HL-60/S4 (cell line): ENCODE results near the gene HS3ST3A1.
"Not testable (repeated sequence)": the region's sequence is repeated elsewhere in the genome, so short reads cannot be mapped to it uniquely, and the experiment has no call there.

ENCODE experiments used
- in situ Hi-C: fragments of 300-500 bp; cut with MboI; formaldehyde crosslinking; loops from 2 replicates; pipeline ENCODE4 v1.14.3; 2022; ENCODE audit warnings: low sequenced_read_pairs

Gene HS3ST3A1

GRCh38 chr17:13498184-13498583 lies 103.5 kb downstream of the HS3ST3A1 start:
- in situ Hi-C loops = no loop called here

DNA sequence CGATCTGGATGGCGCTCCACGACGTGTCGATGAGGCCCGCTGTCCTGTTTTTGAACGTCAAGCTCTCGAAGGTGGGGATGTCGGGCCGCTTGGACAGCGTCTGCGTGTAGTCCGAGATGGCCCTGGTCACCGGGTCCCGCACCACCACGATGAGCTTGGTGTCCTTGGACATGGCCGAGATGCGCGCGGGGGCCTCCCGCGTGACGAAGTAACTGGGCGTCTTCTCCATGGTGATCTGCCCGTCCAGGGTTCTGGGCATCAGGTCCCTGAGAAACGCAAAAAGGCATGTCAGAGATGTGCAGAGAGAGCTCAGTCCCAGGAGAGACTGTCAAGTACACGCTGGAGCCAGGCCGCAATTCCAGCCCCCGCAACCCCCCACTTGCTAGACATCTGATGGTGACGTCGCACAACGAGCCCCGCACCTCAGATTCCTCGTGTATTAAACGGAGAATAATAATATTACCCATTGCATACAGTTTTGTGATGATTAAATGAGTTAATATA lies 105.1 kb downstream of the HS3ST3A1 start:
- in situ Hi-C loops = not testable (repeated sequence)

DNA sequence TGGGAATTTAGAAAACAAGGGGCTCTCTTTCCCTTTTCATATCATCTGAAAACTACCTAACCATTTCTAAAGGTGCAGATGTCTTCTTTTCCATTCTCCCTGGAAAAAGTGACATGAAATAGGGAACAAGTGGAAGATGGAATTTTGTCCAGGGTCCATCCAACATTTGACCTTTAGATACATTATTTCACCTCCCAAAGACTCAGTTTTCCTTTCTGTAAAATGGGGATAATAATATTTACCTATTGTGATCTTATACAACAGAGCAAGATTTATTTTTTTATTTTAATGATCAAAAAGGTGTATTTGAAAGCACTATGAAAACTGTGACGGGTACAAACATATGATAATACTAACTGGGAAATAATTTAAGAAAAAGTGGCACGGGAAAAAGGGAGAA lies 106.3 kb downstream of the HS3ST3A1 start:
- in situ Hi-C loops = no loop called here

- in situ Hi-C loops = no loop called here
Measured at GRCh38 chr17:13492737-13493122, 109.0 kb downstream of the HS3ST3A1 start.

DNA sequence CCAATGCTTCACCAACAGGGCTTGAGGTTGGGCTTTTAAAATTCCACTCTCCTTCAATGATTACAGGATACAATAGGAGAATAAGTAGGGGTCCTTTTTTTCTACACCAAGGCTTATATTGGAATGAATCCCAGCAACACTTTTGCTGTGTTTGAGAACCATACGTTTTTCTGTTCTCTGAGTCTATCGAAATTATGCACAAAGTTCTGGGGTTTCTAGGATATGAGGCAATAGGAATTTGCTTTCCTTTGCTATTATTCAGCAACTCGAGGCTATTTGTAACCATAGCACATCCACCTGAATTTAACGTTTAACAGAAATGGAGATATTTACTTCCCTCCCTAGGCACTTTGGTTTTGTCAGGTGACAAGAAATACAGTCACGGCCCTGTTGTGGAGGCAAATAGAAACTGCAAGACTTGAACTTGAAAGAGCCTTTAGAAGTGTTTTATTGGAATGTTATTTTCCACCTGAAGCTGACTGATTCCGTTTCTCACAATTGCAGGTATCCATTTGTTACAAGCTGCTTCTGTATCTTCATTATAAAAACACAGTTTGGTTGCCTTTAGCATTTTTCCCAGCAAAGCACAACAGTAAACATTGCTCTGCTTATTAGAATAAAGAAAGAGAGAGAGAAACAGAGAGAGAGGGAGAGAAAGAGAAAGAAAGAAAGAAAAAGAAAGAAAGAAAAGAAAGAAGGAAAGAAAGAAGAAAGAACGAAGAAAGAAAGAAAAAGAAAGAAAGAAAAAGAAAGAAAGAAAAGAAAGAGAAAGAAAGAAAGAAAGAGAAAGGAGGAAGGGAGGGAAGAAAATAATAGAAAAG lies 109.6 kb downstream of the HS3ST3A1 start:
- in situ Hi-C loops = no loop called here

DNA sequence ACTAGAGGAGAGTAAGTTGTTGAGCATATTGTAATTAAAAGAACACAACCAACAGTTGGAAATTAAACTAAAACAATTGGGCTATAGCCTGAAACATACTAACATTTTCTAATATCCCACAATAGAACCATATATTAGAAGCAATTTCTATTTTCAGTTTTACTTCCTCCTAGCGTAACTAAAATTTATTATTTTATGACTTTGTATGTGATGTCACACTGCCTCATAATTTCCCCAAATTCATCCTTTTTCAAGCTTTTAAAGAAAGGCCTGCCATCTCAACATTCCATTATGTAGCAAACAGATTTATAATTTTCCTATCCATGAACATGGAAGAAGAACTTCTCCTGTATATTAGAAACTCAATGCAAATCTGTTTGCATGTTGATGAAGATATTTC lies 110.2 kb downstream of the HS3ST3A1 start:
- in situ Hi-C loops = no loop called here

DNA sequence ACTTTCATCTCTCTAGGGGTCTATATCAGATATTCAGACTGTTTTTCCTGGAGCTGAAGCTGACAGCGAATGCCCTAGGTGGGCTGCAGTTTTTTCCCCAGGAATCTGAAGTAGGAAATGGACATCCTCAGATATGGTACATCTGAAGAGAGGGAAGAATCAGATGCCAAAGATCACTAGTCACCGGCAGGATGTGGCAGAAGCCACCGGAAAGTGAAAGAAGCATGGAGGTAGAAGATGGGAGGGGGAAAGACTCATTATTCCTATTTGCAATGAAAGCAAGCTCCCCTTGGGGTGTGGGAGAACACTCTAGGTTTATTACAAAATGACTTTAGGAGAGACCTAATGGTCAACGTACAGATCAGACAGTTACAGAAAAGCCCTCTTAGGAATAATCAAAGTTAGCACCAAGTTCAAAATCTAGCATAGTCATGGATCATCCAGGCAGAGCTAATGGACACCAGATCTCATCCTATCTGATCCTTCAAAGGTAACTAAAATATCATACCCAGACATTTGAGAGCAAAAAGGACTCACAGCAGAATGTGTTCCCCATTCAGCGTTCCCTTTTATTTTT lies 110.7 kb downstream of the HS3ST3A1 start:
- in situ Hi-C loops = no loop called here

DNA sequence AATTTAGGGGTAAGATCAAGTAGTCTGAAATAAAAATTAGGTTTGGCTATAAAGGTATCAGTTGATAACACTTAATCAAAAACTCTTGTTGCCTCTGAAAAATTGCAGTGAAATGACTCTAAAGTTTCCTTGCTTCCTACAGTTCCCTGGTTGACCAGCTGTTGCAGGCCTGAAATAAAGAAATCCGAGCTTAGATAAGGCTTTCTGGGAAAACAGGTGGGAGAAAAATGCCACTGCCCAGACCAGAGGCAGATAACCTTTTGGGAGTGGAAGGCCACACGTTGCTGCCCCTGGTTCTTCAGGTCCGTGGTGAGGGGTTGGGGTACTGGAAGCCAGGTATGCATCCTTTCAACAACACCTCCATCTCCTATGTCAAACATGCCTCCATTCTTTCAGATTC lies 111.3 kb downstream of the HS3ST3A1 start:
- in situ Hi-C loops = no loop called here

GRCh38 chr17:13485327-13485726 lies 116.4 kb downstream of the HS3ST3A1 start:
- in situ Hi-C loops = no loop called here

DNA sequence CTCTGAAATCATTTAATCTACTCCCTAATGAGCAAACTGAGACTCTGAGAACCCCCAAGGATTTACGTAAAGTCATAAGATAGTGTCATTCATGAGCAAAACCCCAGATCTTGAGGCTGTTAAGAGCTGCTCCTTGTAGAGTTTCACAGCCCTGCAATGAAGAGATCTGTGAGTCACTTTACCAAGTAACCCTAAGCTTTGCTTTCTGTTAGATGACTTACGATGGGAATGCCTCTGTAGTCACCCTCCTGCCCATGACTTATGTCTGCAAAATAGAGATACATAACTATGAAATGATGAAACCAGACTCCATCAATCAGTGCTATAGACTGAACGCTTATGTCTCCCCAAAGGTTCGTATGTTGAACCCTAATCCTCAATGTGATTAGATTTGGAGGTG lies 117.7 kb downstream of the HS3ST3A1 start:
- in situ Hi-C loops = no loop called here

DNA sequence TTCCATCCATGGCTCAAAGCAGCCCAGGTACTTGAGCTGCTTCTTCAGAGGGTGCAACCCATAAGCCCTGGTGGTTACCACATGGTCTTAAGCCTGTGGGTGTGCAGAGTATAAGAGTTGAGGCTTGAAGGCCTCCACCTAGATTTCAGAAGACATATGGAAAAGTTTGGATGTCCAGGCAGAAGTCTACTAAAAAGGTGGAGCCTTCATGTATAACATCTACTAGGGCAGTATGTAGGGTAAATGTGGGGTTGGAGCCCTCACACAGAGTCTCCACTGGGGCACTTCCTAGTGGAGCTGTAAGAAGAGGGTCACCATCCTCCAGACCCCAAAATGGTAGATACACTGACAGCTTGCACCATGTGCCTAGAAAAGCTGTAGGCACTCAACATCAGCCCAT lies 120.9 kb downstream of the HS3ST3A1 start:
- in situ Hi-C loops = no loop called here

- in situ Hi-C loops = no loop called here
Measured at GRCh38 chr17:13478326-13478830, 123.4 kb downstream of the HS3ST3A1 start.

DNA sequence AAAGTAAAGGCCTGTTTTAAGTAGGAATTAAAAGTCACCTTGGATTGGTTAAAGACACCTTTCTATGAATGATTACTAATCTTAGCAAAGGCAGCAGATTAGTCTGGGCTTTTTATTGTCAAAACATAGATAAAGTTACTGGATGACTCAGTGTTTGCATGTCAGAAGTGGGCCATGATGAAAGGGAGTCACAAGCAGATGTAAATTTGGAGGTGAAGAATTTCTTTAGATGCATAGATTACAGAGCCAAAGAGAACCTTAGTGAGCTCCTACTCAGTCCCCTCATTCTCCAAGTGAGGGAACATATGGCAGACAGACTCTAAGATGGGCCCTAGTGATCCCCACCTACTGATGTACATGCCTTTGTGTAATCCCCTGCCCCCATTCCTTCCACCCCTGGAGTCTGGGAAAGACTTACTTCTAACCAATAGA lies 124.5 kb downstream of the HS3ST3A1 start:
- in situ Hi-C loops = no loop called here

- in situ Hi-C loops = no loop called here
Measured at GRCh38 chr17:13476720-13477119, 125.0 kb downstream of the HS3ST3A1 start.

DNA sequence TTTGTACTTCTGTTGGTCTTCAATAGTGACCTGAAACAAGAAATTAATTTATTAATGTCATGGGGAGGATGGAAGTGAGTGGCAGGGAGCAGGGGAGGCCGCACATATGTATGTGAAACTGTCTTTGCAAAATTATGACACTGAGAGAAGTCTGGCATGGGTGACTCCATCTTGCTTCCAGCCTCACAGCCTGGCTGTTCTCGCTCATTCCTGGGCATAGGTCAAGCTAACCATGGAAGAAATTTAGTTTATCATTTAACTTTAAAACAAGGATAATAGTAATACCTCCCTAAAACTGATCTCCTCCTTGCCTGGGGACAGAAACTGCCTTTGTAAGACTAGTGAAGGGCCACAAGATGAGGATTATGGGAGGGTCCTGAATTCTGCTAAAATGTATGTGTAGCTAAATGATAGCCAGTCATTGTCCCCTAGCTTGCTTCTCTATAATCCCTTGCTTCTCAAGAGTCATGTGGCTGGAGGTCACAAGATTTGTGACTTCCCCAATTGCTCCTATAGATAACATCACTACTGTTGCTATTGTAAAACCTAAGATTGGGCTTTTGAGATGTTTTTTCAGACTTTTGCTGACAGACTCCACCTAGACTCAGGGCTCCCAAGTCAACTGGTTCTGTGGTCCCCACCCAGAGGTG lies 126.0 kb downstream of the HS3ST3A1 start:
- in situ Hi-C loops = no loop called here

- in situ Hi-C loops = no loop called here
Measured at GRCh38 chr17:13474073-13474800, 127.5 kb downstream of the HS3ST3A1 start.

DNA sequence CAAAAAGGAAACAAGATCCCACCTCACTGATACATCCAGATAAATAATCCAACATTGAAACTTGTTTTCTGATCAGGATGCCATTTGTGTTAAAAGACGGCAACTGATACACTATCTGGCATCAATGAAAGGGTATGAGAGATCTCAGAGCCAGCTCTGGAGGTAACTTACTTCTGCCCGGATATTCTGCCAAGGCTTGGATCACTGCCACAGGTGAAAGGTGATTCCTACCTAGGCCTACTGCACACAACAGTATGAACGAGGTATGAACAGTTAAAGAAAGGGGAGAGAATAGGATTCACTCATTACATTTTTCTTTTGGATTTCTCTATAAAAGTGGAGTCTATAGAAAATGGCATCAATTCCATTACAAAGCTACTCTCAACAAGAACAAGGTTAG lies 136.1 kb downstream of the HS3ST3A1 start:
- in situ Hi-C loops = no loop called here

GRCh38 chr17:13462673-13463124 lies 139.0 kb downstream of the HS3ST3A1 start:
- in situ Hi-C loops = no loop called here

DNA sequence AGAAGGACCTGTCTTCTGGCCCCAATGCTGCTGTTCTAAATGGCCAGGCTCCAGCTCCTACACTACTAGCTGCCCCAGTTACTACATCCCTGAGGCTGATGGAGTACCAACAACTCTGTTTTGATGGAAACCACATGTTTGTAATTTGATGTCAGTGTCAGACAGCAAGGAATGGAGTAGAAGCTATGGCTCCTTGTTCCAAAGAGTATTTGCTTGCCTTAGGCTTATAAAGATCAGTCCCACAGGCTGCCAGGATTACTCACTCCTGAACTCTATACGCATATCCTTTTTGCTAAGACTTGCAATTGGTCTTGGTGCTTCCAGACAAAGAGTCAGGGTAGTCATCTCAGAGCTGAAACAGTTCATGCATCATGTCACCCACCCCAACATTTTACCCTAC lies 139.6 kb downstream of the HS3ST3A1 start:
- in situ Hi-C loops = no loop called here

DNA sequence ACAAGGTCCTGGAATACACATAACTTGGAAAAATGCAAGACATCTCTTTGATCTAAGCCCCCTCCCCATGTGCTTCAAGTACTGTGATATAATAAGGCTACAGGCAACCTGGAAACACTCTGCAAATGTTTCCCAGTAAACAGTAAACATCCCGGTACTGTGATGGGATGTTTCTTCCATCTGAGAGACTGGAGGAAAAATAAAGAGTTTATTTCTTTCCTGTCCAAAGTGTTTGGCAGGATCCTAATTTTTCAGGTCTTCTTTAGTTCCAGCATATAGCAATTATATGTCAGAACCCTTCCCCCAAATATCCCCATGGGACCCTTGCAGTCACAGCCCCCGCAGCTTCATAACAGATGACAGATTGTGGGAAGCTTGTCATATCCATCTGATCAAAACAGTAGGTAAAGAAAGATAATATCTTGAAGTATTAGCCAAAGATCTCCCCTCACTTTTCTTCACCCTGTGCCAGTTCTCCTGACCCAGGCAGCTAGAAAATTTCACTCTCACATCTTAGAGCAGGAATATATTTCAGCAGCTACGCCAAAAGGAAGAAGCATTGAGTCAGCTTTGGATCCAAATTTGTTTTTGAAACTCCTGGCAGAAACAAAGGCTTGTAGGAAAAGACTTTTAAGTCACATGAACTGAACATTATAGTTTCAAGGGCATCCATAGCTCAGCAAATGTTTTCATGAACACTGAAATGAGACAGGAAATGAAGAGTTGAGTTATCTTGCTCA lies 141.3 kb downstream of the HS3ST3A1 start:
- in situ Hi-C loops = no loop called here
